Loucy (cell line): Measurements from ENCODE around the gene SCN4A.

ENCODE experiments used
- H2AFZ ChIP-seq: fragments of 200-600 bp; sonication (generic); 2 replicates; pipeline ENCODE4 v1.6.0; 2016; ENCODE audit warnings: antibody characterized with exemption, mild to moderate bottlenecking, low read length, moderate library complexity
- H3F3A ChIP-seq: fragments of 200-600 bp; 2 replicates; pipeline ENCODE4 v1.6.0; 2016; ENCODE audit warnings: antibody characterized with exemption, low read depth, mild to moderate bottlenecking
- H3K27me3 ChIP-seq: fragments of 200-600 bp; sonication (generic); 2 replicates; pipeline ENCODE4 v1.6.1; 2014; ENCODE audit warnings: low read length, mild to moderate bottlenecking; ENCODE audit not compliant: insufficient read depth, poor library complexity, severe bottlenecking
- H3K36me3 ChIP-seq: fragments of 200-600 bp; sonication (generic); 2 replicates; pipeline ENCODE4 v1.6.1; 2016; ENCODE audit warnings: low read length; ENCODE audit not compliant: insufficient read depth
- H3K4me1 ChIP-seq: fragments of 200-600 bp; sonication (generic); 2 replicates; pipeline ENCODE4 v1.5.1; 2014; ENCODE audit warnings: low read length, mild to moderate bottlenecking; ENCODE audit not compliant: insufficient read depth, poor library complexity, severe bottlenecking
- H3K4me2 ChIP-seq: fragments of 200-600 bp; sonication (generic); 2 replicates; pipeline ENCODE4 v1.6.0; 2014; ENCODE audit warnings: antibody characterized with exemption, low read length, low read depth, mild to moderate bottlenecking; ENCODE audit not compliant: poor library complexity, severe bottlenecking
- H3K4me3 ChIP-seq: fragments of 200-600 bp; sonication (generic); 2 replicates; pipeline ENCODE4 v1.5.1; 2014; ENCODE audit warnings: low read length, mild to moderate bottlenecking, mixed read lengths; ENCODE audit not compliant: poor library complexity, severe bottlenecking
- H3K79me2 ChIP-seq: fragments of 200-600 bp; sonication (generic); 2 replicates; pipeline ENCODE4 v1.6.1; 2014; ENCODE audit warnings: low read length; ENCODE audit not compliant: insufficient read depth
- H3K9ac ChIP-seq: fragments of 200-600 bp; sonication (generic); 2 replicates; pipeline ENCODE4 v1.6.0; 2014; ENCODE audit warnings: mild to moderate bottlenecking, low read depth, low read length, moderate library complexity; ENCODE audit not compliant: poor library complexity, severe bottlenecking
- H3K9me2 ChIP-seq: fragments of 200-600 bp; sonication (generic); replicated peaks from 2 replicates; pipeline ENCODE4 v1.6.1; 2016; ENCODE audit warnings: low read depth, low read length, mixed read lengths
- H3K9me3 ChIP-seq: fragments of 200-600 bp; sonication (generic); 2 replicates; pipeline ENCODE4 v1.6.1; 2014; ENCODE audit warnings: mild to moderate bottlenecking, antibody characterized with exemption, low read length, low read depth; ENCODE audit not compliant: insufficient read depth
- H4K20me1 ChIP-seq: fragments of 200-600 bp; sonication (generic); 2 replicates; pipeline ENCODE4 v1.6.0; 2014; ENCODE audit warnings: antibody characterized with exemption, low read length, mild to moderate bottlenecking; ENCODE audit not compliant: insufficient read depth, poor library complexity, severe bottlenecking
- EZH2phosphoT487 ChIP-seq: fragments of 200-600 bp; IDR thresholded peaks from 2 replicates; pipeline ENCODE4 v1.6.1; 2018; ENCODE audit warnings: antibody characterized with exemption, mild to moderate bottlenecking, moderate library complexity, borderline replicate concordance
- TF ChIP-seq, protein P1 (sequence below): fragments of 200-600 bp; sonication (generic); conservative IDR thresholded peaks from 2 replicates; pipeline ENCODE4 v1.5.1; 2014; ENCODE audit warnings: mild to moderate bottlenecking, antibody characterized with exemption, low read length

The SCN4A gene

DNA sequence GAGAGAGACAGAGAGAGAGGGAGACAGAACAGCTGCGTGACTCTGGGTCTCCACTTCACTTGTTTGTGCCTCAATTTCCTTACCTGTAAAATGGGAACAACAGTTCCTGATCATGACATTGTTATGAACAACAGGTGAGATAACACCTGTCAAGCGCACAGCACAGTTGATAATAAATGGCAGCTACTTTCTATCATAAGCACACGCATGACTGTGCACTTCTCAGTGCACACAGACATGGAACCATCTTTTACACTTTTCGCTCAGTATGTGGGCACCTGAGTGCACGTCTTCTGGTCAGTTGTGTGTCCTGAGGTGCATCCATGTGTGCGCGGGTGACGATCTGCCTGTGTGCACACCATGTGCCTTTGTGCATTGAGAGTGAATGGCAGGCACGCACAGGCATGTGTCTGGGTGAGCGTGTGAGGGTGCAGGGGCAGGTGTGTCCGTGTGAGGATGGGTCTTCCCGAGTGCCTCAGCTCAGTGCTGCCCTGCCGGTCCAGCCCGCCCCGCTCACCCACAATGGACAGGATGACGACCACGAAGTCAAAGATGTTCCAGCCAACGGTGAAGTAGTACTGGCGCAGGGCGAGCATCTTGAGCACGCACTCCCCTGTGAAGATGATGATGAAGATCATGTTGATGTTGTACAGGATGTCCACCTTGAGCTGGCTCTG lies 30.3 kb downstream of the SCN4A start:
- no peaks in the 10 kb centered on the region for H3K27me3 ChIP-seq
- H3K4me3 ChIP-seq, result no peak overlapping the region
- TF ChIP-seq, protein P1, sequence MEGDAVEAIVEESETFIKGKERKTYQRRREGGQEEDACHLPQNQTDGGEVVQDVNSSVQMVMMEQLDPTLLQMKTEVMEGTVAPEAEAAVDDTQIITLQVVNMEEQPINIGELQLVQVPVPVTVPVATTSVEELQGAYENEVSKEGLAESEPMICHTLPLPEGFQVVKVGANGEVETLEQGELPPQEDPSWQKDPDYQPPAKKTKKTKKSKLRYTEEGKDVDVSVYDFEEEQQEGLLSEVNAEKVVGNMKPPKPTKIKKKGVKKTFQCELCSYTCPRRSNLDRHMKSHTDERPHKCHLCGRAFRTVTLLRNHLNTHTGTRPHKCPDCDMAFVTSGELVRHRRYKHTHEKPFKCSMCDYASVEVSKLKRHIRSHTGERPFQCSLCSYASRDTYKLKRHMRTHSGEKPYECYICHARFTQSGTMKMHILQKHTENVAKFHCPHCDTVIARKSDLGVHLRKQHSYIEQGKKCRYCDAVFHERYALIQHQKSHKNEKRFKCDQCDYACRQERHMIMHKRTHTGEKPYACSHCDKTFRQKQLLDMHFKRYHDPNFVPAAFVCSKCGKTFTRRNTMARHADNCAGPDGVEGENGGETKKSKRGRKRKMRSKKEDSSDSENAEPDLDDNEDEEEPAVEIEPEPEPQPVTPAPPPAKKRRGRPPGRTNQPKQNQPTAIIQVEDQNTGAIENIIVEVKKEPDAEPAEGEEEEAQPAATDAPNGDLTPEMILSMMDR, result no peak
- no peak for TF ChIP-seq EZH2phosphoT487
- H3K36me3 ChIP-seq, result no peaks in the 10 kb centered on the region
- H3K4me2 ChIP-seq, result no peak overlapping the region
- H2AFZ ChIP-seq, result no peak overlapping the region
- H3K9me2 ChIP-seq, result no peaks in the 10 kb centered on the region
- H3F3A ChIP-seq, result no peaks in the 10 kb centered on the region
- H3K9ac ChIP-seq, result no peak overlapping the region
- peaks cover 44% of the 10 kb centered on the region for H3K4me1 ChIP-seq
- H3K79me2 ChIP-seq, result peaks cover under 1% of the 10 kb centered on the region; the same call in 1 of the 2 replicates
- H3K9me3 ChIP-seq, result no peaks in the 10 kb centered on the region
- H4K20me1 ChIP-seq, result no peaks in the 10 kb centered on the region

DNA sequence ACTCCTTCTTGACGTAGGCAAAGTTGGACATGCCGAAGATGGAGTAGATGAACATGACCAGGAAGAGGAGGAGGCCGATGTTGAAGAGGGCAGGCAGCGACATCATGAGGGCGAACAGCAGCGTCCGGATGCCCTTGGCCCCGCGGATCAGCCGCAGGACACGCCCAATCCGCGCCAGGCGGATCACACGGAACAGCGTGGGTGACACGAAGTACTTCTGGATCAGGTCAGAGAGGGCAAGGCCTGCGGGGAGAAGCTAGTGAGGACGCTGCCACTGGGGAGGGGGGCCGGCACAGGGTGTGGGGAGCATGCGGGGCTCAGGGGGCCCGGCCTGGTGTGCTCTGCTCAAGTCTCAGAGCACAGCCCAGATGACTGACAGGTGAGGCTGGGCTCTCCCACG lies 31.0 kb downstream of the SCN4A start:
- no peaks in the 10 kb centered on the region for H3K36me3 ChIP-seq

DNA sequence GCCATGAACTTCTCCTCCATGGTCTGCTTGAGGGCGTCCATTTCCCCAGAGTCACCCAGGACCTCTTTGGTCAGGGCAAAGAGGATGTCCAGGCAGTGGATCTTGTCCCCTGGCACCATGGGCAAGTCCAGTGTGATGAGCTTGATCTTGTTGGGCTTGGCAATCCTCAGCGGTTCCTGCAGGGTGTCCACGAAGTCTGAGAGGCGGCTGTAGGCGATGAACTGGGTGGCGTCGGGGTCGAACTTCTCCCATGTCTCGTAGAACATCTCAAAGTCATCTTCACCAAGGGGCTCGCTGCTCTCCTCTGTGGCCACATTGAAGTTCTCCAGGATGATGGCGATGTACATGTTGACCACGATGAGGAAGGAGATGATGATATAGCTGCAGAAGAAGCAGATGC lies 31.6 kb downstream of the SCN4A start:
- no peaks in the 10 kb centered on the region for H3K9me2 ChIP-seq
- H3K9me3 ChIP-seq, result no peaks in the 10 kb centered on the region
- no peak overlapping the region for H3K4me2 ChIP-seq
- no peaks in the 10 kb centered on the region for H3F3A ChIP-seq
- no peaks in the 10 kb centered on the region for H3K27me3 ChIP-seq
- TF ChIP-seq EZH2phosphoT487, result no peak
- TF ChIP-seq, protein P1, result no peak
- H3K79me2 ChIP-seq, result no peaks in the 10 kb centered on the region
- peaks cover 34% of the 10 kb centered on the region for H3K4me1 ChIP-seq
- no peak overlapping the region for H2AFZ ChIP-seq
- no peak overlapping the region for H3K9ac ChIP-seq
- H3K4me3 ChIP-seq, result no peak overlapping the region
- no peaks in the 10 kb centered on the region for H4K20me1 ChIP-seq
- no peaks in the 10 kb centered on the region for H3K36me3 ChIP-seq

More for the DNA sequence above, 31.0 kb downstream of the SCN4A start:
- Histone ChIP-seq H3K27me3 (no peaks in the 10 kb centered on the region), H3F3A (no peaks in the 10 kb centered on the region), H3K79me2 (no peaks in the 10 kb centered on the region), H3K9me2 (no peaks in the 10 kb centered on the region), H3K4me3 (no peak overlapping the region), H3K4me1 (peaks cover 38% of the 10 kb centered on the region), H3K9ac (no peak overlapping the region), H4K20me1 (no peaks in the 10 kb centered on the region), H3K9me3 (no peaks in the 10 kb centered on the region), H2AFZ (no peak overlapping the region), H3K4me2 (no peak overlapping the region)
- no peak for TF ChIP-seq EZH2phosphoT487
- TF ChIP-seq, protein P1, result no peak
